GM12878 (cell line): ENCODE data around the gene ZNF850. TPM values are rescaled to one million over a fixed set of nuclear protein-coding genes. Genes with fewer than 3 reads are reported as not detected.

Experiments used
- ATAC-seq: fragments of 200-7000 bp; cut with Tn5 transposase; 3 replicates; pipeline ENCODE4 v1.9.1; 2020; ENCODE audit warnings: mild to moderate bottlenecking, moderate library complexity
- BruUV-seq: library from RNA; stranded (reverse); fragments of 400-500 nt; replicated peaks from 2 replicates; lab custom pipeline; 2021; lab: Mats Ljungman, UMichigan
- CTCF ChIA-PET: fragments of 300-600 bp; sonication (Branson Sonifier 250); formaldehyde crosslinking; extraction: SDS; loops from one replicate; lab custom pipeline; 2021; ENCODE audit warnings: inconsistent platforms; lab: Yijun Ruan, JAX
- POLR2A ChIA-PET: fragments of 350-600 bp; formaldehyde crosslinking; extraction: SDS; loops from one replicate; lab custom pipeline; 2021; ENCODE audit warnings: inconsistent platforms; lab: Charles Lee
- RAD21 ChIA-PET: fragments of 300-600 bp; sonication (Branson Sonifier 250); formaldehyde crosslinking; loops from one replicate; lab custom pipeline; 2023; ENCODE audit warnings: antibody characterized with exemption; ENCODE audit not compliant: unreplicated experiment; lab: Charles Lee
- SMC1A ChIA-PET: fragments of 300-600 bp; sonication (Branson Sonifier 250); formaldehyde crosslinking; loops from one replicate; lab custom pipeline; 2023; ENCODE audit not compliant: unreplicated experiment, uncharacterized antibody; lab: Charles Lee
- DNase-seq: peaks from one replicate; pipeline ENCODE4 v3.0.0-alpha.2; 2011; ENCODE audit warnings: low read depth, low spot score
- FAIRE-seq: peaks from 3 replicates; lab custom pipeline; 2011; peaks lifted over from hg19 to GRCh38; lab: Jason Lieb, UNC
- H2AFZ ChIP-seq: 2 replicates; pipeline ENCODE4 v1.6.0; 2011; ENCODE audit warnings: low read depth, low read length, control low read depth; ENCODE audit not compliant: control insufficient read depth
- H3K27ac ChIP-seq: 2 replicates; pipeline ENCODE4 v1.5.1; 2011; ENCODE audit warnings: control low read depth; ENCODE audit not compliant: control insufficient read depth, insufficient read depth
- H3K27me3 ChIP-seq, 2 experiments: replicated peaks in 1 of 2; 2 replicates each; pipeline versions ENCODE4 v1.6.0 to v1.6.1; 2011; ENCODE audit warnings: low read length in 1 of 2; ENCODE audit not compliant: control insufficient read depth in 2 of 2, insufficient read depth in 2 of 2
- H3K36me3 ChIP-seq, 2 experiments: 2 replicates each; pipeline ENCODE4 v1.5.1; 2011; ENCODE audit warnings: low read length in 1 of 2; ENCODE audit not compliant: control insufficient read depth in 2 of 2, insufficient read depth in 2 of 2
- H3K4me1 ChIP-seq: 2 replicates; pipeline ENCODE4 v1.6.1; 2011; ENCODE audit warnings: mild to moderate bottlenecking, low read length, moderate library complexity, mixed read lengths; ENCODE audit not compliant: control insufficient read depth, insufficient read depth
- H3K4me2 ChIP-seq: 2 replicates; pipeline ENCODE4 v1.6.0; 2011; ENCODE audit warnings: control low read depth; ENCODE audit not compliant: control insufficient read depth, insufficient read depth
- H3K4me3 ChIP-seq: fragments of 200-600 bp; sonication (generic); 2 replicates; pipeline ENCODE4 v1.5.1; 2016
- H3K79me2 ChIP-seq: 2 replicates; pipeline ENCODE4 v1.6.0; 2011; ENCODE audit warnings: low read length; ENCODE audit not compliant: control insufficient read depth, insufficient read depth
- H3K9ac ChIP-seq: 2 replicates; pipeline ENCODE4 v1.8.0; 2011; ENCODE audit warnings: low read length, control low read depth, mixed read lengths; ENCODE audit not compliant: control insufficient read depth, insufficient read depth
- H3K9me3 ChIP-seq: replicated peaks from 3 replicates; pipeline ENCODE4 v1.5.1; 2011; ENCODE audit warnings: mild to moderate bottlenecking, low read length; ENCODE audit not compliant: control insufficient read depth, insufficient read depth
- H4K20me1 ChIP-seq: 2 replicates; pipeline ENCODE4 v1.6.0; 2011; ENCODE audit not compliant: control insufficient read depth, insufficient read depth
- CBFB ChIP-seq: IDR thresholded peaks from 2 replicates; pipeline ENCODE4 v1.6.1; 2016; ENCODE audit warnings: antibody characterized with exemption, low read depth
- DPF2 ChIP-seq: fragments of 450-650 bp; IDR thresholded peaks from 2 replicates; pipeline ENCODE4 v1.6.1; 2017; ENCODE audit warnings: mild to moderate bottlenecking
- EZH2 ChIP-seq: IDR thresholded peaks from 2 replicates; pipeline ENCODE4 v1.6.1; 2012; ENCODE audit warnings: low read depth, mild to moderate bottlenecking, control low read depth, inconsistent platforms, low read length, borderline replicate concordance; ENCODE audit not compliant: control insufficient read depth
- KLF5 ChIP-seq: fragments of 450-650 bp; IDR thresholded peaks from 2 replicates; pipeline ENCODE4 v1.6.1; 2014; ENCODE audit warnings: mild to moderate bottlenecking; ENCODE audit not compliant: partially characterized antibody
- STAT3 ChIP-seq: IDR thresholded peaks from 2 replicates; pipeline ENCODE4 v1.6.1; 2011; ENCODE audit warnings: low read depth, low read length, improper control_type of control experiment
- WGBS: methylation state at CpG from one replicate; pipeline ENCODE4 v1.1.6; 2016; ENCODE audit warnings: low lambda C conversion rate; ENCODE audit not compliant: insufficient replicate concordance, insufficient coverage; ENCODE audit errors: missing lambda C conversion rate; 5-methylcytosine and 5-hydroxymethylcytosine counted together
- in situ Hi-C: fragments of 300-500 bp; cut with MboI; formaldehyde crosslinking; loops from 9 replicates; pipeline ENCODE4 v1.14.3; 2018; ENCODE audit warnings: mixed read lengths
- intact Hi-C: fragments of 100-400 bp; cut with micrococcal nuclease; formaldehyde crosslinking; loops from one replicate; pipeline ENCODE4 v1.14.2; 2022; ENCODE audit not compliant: unreplicated experiment
- polyA plus RNA-seq, 11 experiments: library from polyadenylated mRNA; depleted of rRNA in 4 of 11; unstranded in 6 of 11; stranded (reverse) in 5 of 11; fragments of >200 nt; fragmentation: Nextera tagmentation in 4 of 11; fragmentation: Illumina TruSeq in 1 of 11; extraction: Ambion mirVana in 4 of 11; extraction: Trizol in 1 of 11; gene quantifications; 1 replicate in 1 of 11; 2 replicates in 10 of 11; pipeline versions ENCODE4 v1.2.1 to v1.2.3, GENCODE V29; 2011 to 2016; ENCODE audit warnings: inconsistent platforms in 2 of 11, missing spikeins in 2 of 11, low read depth in 1 of 11
- total RNA-seq, 4 experiments: library from RNA; depleted of rRNA in 3 of 4; stranded (reverse); fragments of >200 nt in 3 of 4; fragmentation: Illumina TruSeq in 1 of 4; extraction: Trizol in 1 of 4; gene quantifications; 2 replicates each; pipeline versions ENCODE4 v1.2.1 to v1.2.3, GENCODE V29; 2013 to 2021
- TF ChIP-seq, protein P1 (sequence below): IDR thresholded peaks from 2 replicates; pipeline ENCODE4 v1.6.1; 2012; ENCODE audit warnings: mild to moderate bottlenecking, low read depth, low read length

ZNF850 gene
- total and polyA plus RNA-seq, 10 of the 15 experiments (the other 5 are each of a cell fraction or from before 2014, with no cell fraction given) = 0.44 to 6.4 (median 2.5) TPM

DNA sequence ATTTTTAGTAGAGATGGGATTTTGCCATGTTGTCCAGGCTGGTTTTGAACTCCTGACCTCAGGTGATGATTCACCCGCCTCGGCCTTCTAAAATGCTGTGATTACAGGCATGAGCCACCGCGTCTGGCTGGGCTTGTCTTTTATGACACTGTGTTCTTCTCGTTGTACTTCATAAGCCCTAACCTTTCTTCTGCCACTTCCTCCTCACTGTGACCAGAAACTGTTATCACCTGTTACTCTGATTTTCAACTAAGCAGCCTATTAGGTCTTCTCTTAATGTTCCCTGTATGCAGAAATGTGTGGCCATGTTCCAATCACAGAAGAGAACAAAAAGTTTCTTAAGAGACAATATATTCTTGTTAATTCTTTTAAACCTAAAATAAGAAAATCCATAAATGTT lies 49.2 kb upstream of the ZNF850 start:
- RAD21 ChIA-PET = no interaction called here

More for the DNA sequence above, 49.2 kb upstream of the ZNF850 start:
- Histone ChIP-seq H3K27ac (no peak overlapping the region), H3K36me3 (peaks cover 0 to 5% of the 10 kb centered on the region in 2 experiments; a peak in 2 of 4 replicates), H3K4me3 (no peak overlapping the region), H2AFZ (no peak overlapping the region), H3K4me2 (no peak overlapping the region), H4K20me1 (no peaks in the 10 kb centered on the region), H3K4me1 (no peaks in the 10 kb centered on the region), H3K79me2 (no peaks in the 10 kb centered on the region), H3K27me3 (no peaks in the 10 kb centered on the region), H3K9me3 (peaks cover 44% of the 10 kb centered on the region), H3K9ac (no peak overlapping the region)
- DNase-seq = no peak
- in situ Hi-C loops (no loop called here), intact Hi-C loops (no loop called here)
- ATAC-seq = no peak
- no peak for FAIRE-seq
- ChIA-PET SMC1A (no interaction called here), CTCF (interaction anchor here (1.2 kb wide), 1 partner anchor 9 kb away, joined by 5 read pairs; no protein-coding TSS in a partner anchor), POLR2A (no interaction called here)
- WGBS = 97% methylated on average over 5 of the region's 5 CpGs
- no TSS peak for BruUV-seq
- TF ChIP-seq STAT3 (no peak), CBFB (no peak), EZH2 (no peak), KLF5 (no peak), DPF2 (no peak)
- TF ChIP-seq, protein P1, sequence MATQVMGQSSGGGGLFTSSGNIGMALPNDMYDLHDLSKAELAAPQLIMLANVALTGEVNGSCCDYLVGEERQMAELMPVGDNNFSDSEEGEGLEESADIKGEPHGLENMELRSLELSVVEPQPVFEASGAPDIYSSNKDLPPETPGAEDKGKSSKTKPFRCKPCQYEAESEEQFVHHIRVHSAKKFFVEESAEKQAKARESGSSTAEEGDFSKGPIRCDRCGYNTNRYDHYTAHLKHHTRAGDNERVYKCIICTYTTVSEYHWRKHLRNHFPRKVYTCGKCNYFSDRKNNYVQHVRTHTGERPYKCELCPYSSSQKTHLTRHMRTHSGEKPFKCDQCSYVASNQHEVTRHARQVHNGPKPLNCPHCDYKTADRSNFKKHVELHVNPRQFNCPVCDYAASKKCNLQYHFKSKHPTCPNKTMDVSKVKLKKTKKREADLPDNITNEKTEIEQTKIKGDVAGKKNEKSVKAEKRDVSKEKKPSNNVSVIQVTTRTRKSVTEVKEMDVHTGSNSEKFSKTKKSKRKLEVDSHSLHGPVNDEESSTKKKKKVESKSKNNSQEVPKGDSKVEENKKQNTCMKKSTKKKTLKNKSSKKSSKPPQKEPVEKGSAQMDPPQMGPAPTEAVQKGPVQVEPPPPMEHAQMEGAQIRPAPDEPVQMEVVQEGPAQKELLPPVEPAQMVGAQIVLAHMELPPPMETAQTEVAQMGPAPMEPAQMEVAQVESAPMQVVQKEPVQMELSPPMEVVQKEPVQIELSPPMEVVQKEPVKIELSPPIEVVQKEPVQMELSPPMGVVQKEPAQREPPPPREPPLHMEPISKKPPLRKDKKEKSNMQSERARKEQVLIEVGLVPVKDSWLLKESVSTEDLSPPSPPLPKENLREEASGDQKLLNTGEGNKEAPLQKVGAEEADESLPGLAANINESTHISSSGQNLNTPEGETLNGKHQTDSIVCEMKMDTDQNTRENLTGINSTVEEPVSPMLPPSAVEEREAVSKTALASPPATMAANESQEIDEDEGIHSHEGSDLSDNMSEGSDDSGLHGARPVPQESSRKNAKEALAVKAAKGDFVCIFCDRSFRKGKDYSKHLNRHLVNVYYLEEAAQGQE = no peak
